LNCaP clone FGC (cell line): ENCODE results near the gene KIAA1958.

Experiments used
- DNase-seq: peaks from one replicate; pipeline ENCODE4 v3.0.0-alpha.2; 2011; ENCODE audit warnings: low read depth
- H3K4me3 ChIP-seq: 2 replicates; pipeline ENCODE4 v1.5.1; 2011; ENCODE audit warnings: mild to moderate bottlenecking, low read depth, low read length, control low read depth
- CTCF ChIP-seq: IDR thresholded peaks from 2 replicates; pipeline ENCODE4 v1.5.1; 2012; ENCODE audit warnings: mild to moderate bottlenecking; ENCODE audit not compliant: control insufficient read depth, insufficient read depth; ENCODE audit errors: extremely low read depth

Gene KIAA1958

GRCh38 chr9:112520656-112521055 lies 34.0 kb downstream of the KIAA1958 start:
- no peak for DNase-seq
- TF ChIP-seq CTCF = no peak

GRCh38 chr9:112526973-112527372 lies 40.3 kb downstream of the KIAA1958 start:
- TF ChIP-seq CTCF = no peak
- H3K4me3 ChIP-seq = no peak overlapping the region
- DNase-seq = no peak

More at GRCh38 chr9:112520656-112521055, 34.0 kb downstream of the KIAA1958 start:
- no peak overlapping the region for H3K4me3 ChIP-seq

- DNase-seq = no peak
- no peak for TF ChIP-seq CTCF
- no peak overlapping the region for H3K4me3 ChIP-seq
Observed at GRCh38 chr9:112527959-112528358, 41.3 kb downstream of the KIAA1958 start.

- H3K4me3 ChIP-seq = no peak overlapping the region
- DNase-seq = no peak
- no peak for TF ChIP-seq CTCF
Observed at GRCh38 chr9:112529316-112529715, 42.7 kb downstream of the KIAA1958 start.

- H3K4me3 ChIP-seq = no peak overlapping the region
- no peak for DNase-seq
- TF ChIP-seq CTCF = no peak
Observed at GRCh38 chr9:112530751-112531205, 44.2 kb downstream of the KIAA1958 start.

- no peak for TF ChIP-seq CTCF
- no peak for DNase-seq
- H3K4me3 ChIP-seq = no peak overlapping the region
Observed at GRCh38 chr9:112531666-112532282, 45.1 kb downstream of the KIAA1958 start.

GRCh38 chr9:112532427-112532826 lies 45.8 kb downstream of the KIAA1958 start:
- no peak for TF ChIP-seq CTCF
- peak; percentile 4 for DNase-seq
- H3K4me3 ChIP-seq = no peak overlapping the region
